HCT116 (cell line): ENCODE data around the gene SPRED1. TPM values are rescaled to one million over a fixed set of nuclear protein-coding genes. Genes with fewer than 3 reads are reported as not detected.

Experiments used
- ATAC-seq: fragments of 200-7000 bp; cut with Tn5 transposase; 2 replicates; pipeline ENCODE4 v1.9.1; 2020; ENCODE audit warnings: mild to moderate bottlenecking, moderate library complexity
- BruUV-seq: library from RNA; stranded (reverse); fragments of 400-500 nt; replicated peaks from 2 replicates; lab custom pipeline; 2021; lab: Mats Ljungman, UMichigan
- CTCF ChIA-PET: fragments of 300-600 bp; sonication (Branson Sonifier 250); formaldehyde crosslinking; loops from one replicate; lab custom pipeline; 2021; ENCODE audit warnings: antibody characterized with exemption; lab: Charles Lee
- POLR2A ChIA-PET: fragments of 300-600, 350-600 bp; sonication (Branson Sonifier 250); formaldehyde crosslinking; loops from one replicate; lab custom pipeline; 2021; ENCODE audit warnings: antibody characterized with exemption; lab: Charles Lee
- RAD21 ChIA-PET, 2 experiments: fragments of 300-600 bp; sonication (Branson Sonifier 250); formaldehyde crosslinking; loops; one replicate each; lab custom pipeline; 2023; ENCODE audit warnings: low total read pairs in 2 of 2; ENCODE audit not compliant: uncharacterized antibody in 2 of 2, unreplicated experiment in 2 of 2, low non-redundant PET in 1 of 2; lab: Charles Lee
- DNase-seq: peaks from one replicate; pipeline ENCODE4 v3.0.0-alpha.2; 2010; ENCODE audit warnings: low read depth, low spot score
- H2AFZ ChIP-seq: fragments of 200-600 bp; shearing (Covaris generic), sonication (generic); 2 replicates; pipeline ENCODE4 v1.6.1; 2017; ENCODE audit warnings: low read depth, mixed run types, mixed read lengths, antibody characterized with exemption, low read length; ENCODE audit not compliant: poor library complexity, severe bottlenecking
- H3K27ac ChIP-seq: 2 replicates; pipeline ENCODE4 v1.5.1; 2012; ENCODE audit warnings: low read depth, low read length
- H3K27me3 ChIP-seq: fragments of 200-600 bp; sonication (generic); 2 replicates; pipeline ENCODE4 v1.6.1; 2016; ENCODE audit warnings: mixed run types, low read length, mixed read lengths; ENCODE audit not compliant: insufficient read depth
- H3K36me3 ChIP-seq, 2 experiments: fragments of 200-500 bp in 1 of 2; fragments of 200-600 bp in 1 of 2; sonication (Bioruptor generic) in 1 of 2; sonication (generic) in 1 of 2; 2 replicates each; pipeline versions ENCODE4 v1.5.1 to v1.6.1; 2014 to 2016; ENCODE audit warnings: low read length in 2 of 2, inconsistent platforms in 1 of 2, mixed read lengths in 1 of 2, mixed run types in 1 of 2; ENCODE audit not compliant: insufficient read depth in 2 of 2, control insufficient read depth in 1 of 2
- H3K4me1 ChIP-seq, 2 experiments: fragments of 200-600 bp in 1 of 2; sonication (generic) in 1 of 2; 2 replicates each; pipeline versions ENCODE4 v1.5.1 to v1.6.1; 2012 to 2017; ENCODE audit warnings: low read length in 2 of 2, inconsistent platforms in 1 of 2, mild to moderate bottlenecking in 1 of 2, mixed read lengths in 1 of 2, mixed run types in 1 of 2, moderate library complexity in 1 of 2; ENCODE audit not compliant: insufficient read depth in 2 of 2, control insufficient read depth in 1 of 2
- H3K4me2 ChIP-seq: fragments of 200-600 bp; sonication (generic); 2 replicates; pipeline ENCODE4 v1.6.1; 2017; ENCODE audit warnings: mixed run types, low read length, mixed read lengths
- H3K4me3 ChIP-seq, 2 experiments: fragments of 200-600 bp in 1 of 2; sonication (generic) in 1 of 2; replicated peaks in 1 of 2; 2 replicates each; pipeline ENCODE4 v1.5.1; 2011 to 2016; ENCODE audit warnings: low read length in 2 of 2, control low read depth in 1 of 2, low read depth in 1 of 2, mild to moderate bottlenecking in 1 of 2, mixed read lengths in 1 of 2, mixed run types in 1 of 2
- H3K79me2 ChIP-seq: fragments of 200-600 bp; sonication (generic); 2 replicates; pipeline ENCODE4 v1.6.1; 2017; ENCODE audit warnings: mild to moderate bottlenecking, mixed run types, low read length, moderate library complexity, mixed read lengths; ENCODE audit not compliant: insufficient read depth
- H3K9ac ChIP-seq: fragments of 200-600 bp; sonication (generic); 2 replicates; pipeline ENCODE4 v1.6.1; 2016; ENCODE audit warnings: low read length, mixed read lengths
- H3K9me2 ChIP-seq: fragments of 200-600 bp; sonication (generic), shearing (Covaris generic); 2 replicates; pipeline ENCODE4 v1.6.1; 2017; ENCODE audit warnings: mixed run types, mild to moderate bottlenecking, moderate library complexity; ENCODE audit not compliant: insufficient read depth
- H3K9me3 ChIP-seq, 2 experiments: fragments of 200-500 bp in 1 of 2; fragments of 200-600 bp in 1 of 2; sonication (Bioruptor generic) in 1 of 2; sonication (generic) in 1 of 2; 2 replicates each; pipeline ENCODE4 v1.6.1; 2014 to 2017; ENCODE audit warnings: low read length in 2 of 2, mixed read lengths in 2 of 2, inconsistent platforms in 1 of 2, low read depth in 1 of 2, mild to moderate bottlenecking in 1 of 2, mixed run types in 1 of 2, moderate library complexity in 1 of 2; ENCODE audit not compliant: control insufficient read depth in 1 of 2, insufficient read depth in 1 of 2
- H4K20me1 ChIP-seq: fragments of 200-600 bp; sonication (generic), shearing (Covaris generic); 2 replicates; pipeline ENCODE4 v1.6.1; 2017; ENCODE audit warnings: mixed run types, mild to moderate bottlenecking, moderate library complexity; ENCODE audit not compliant: insufficient read depth
- EZH2phosphoT487 ChIP-seq: fragments of 200-600 bp; IDR thresholded peaks from 2 replicates; pipeline ENCODE4 v1.6.1; 2018; ENCODE audit warnings: antibody characterized with exemption, borderline replicate concordance
- POLR2A ChIP-seq: IDR thresholded peaks from 2 replicates; pipeline ENCODE4 v1.7.0; 2011; ENCODE audit warnings: borderline replicate concordance; ENCODE audit not compliant: insufficient read depth, insufficient read length; ENCODE audit errors: extremely low read depth
- RAD21 ChIP-seq: IDR thresholded peaks from 2 replicates; pipeline ENCODE4 v1.6.1; 2012; ENCODE audit warnings: low read depth, mild to moderate bottlenecking
- SRF ChIP-seq: IDR thresholded peaks from 2 replicates; pipeline ENCODE4 v1.6.1; 2012; ENCODE audit warnings: low read depth
- TCF7L2 ChIP-seq: IDR thresholded peaks from 2 replicates; pipeline ENCODE4 v1.7.0; 2011; ENCODE audit warnings: borderline replicate concordance, inconsistent platforms; ENCODE audit not compliant: insufficient read depth, insufficient read length; ENCODE audit errors: extremely low read depth
- ZNF274 ChIP-seq: fragments of 200-500 bp; sonication (Bioruptor generic); IDR thresholded peaks from 2 replicates; pipeline ENCODE4 v1.6.1; 2014; ENCODE audit warnings: mild to moderate bottlenecking, low read depth, low read length, inconsistent platforms
- intact Hi-C: fragments of 100-400 bp; cut with micrococcal nuclease; formaldehyde crosslinking; loops from 2 replicates; pipeline ENCODE4 v1.10.0; 2022
- total RNA-seq: library from RNA; stranded (reverse); gene quantifications from one replicate; pipeline ENCODE4 v1.2.1, GENCODE V29; 2021; ENCODE audit not compliant: unreplicated experiment
- TF ChIP-seq, protein P1 (sequence below), 3 experiments: fragments of 200-600 bp in 1 of 3; sonication (generic) in 1 of 3; IDR thresholded peaks in 2 of 3; conservative IDR thresholded peaks in 1 of 3; 2 replicates each; pipeline ENCODE4 v1.5.1; 2012 to 2017; ENCODE audit warnings: low read depth in 2 of 3, low read length in 2 of 3, antibody characterized with exemption in 1 of 3, borderline replicate concordance in 1 of 3, control low read depth in 1 of 3, mild to moderate bottlenecking in 1 of 3, mixed read lengths in 1 of 3, mixed run types in 1 of 3, moderate library complexity in 1 of 3; ENCODE audit not compliant: insufficient read depth in 1 of 3
- TF ChIP-seq, protein P2 (sequence below): IDR thresholded peaks from 2 replicates; pipeline ENCODE4 v1.6.1; 2012; ENCODE audit warnings: low read depth

SPRED1 gene
- total RNA-seq, 1 experiment from 2014 or later = 24.7 TPM

DNA sequence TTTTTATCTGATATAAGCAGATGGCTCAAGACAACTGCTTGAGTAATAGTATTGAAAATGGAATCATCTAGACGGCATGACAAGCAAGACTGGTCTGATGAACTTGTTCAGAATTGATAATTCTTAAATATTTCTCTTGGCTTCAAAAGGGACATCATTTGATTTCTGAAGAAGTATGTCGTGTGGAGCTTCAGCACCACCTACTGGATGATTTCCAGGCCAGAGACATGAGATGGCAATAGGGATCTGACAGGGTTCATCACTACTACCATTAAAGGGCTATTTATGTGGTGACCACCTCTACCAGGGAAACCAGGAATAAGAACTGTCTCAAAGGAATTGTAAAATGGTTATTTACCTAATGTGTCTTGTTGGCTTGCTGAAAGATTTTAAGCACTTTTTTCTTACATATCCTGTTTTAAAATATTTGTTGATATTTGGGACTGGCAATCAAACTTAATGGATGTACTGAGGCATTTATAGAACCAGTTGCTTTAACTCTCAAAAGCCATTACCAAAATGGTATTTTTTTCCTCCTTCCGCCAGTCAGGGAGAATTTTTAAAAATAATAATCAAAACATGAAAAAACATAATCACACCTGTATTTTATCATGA, 101.8 kb downstream of the SPRED1 start:
- no TSS peak for BruUV-seq
- Histone ChIP-seq H3K79me2 (no peaks in the 10 kb centered on the region), H2AFZ (no peak overlapping the region), H3K4me1 (no peaks in the 10 kb centered on the region), H3K9me3 (no peaks in the 10 kb centered on the region), H3K27me3 (no peaks in the 10 kb centered on the region), H3K36me3 (peaks cover 12 to 20% of the 10 kb centered on the region in 2 experiments; a peak in 2 of 4 replicates), H3K27ac (no peak overlapping the region), H3K4me3 (no peak overlapping the region), H3K9me2 (no peaks in the 10 kb centered on the region), H3K9ac (no peak overlapping the region), H4K20me1 (no peaks in the 10 kb centered on the region), H3K4me2 (no peak overlapping the region)
- TF ChIP-seq ZNF274 (no peak), TCF7L2 (no peak), RAD21 (peak; percentile 75), POLR2A (no peak), SRF (no peak), EZH2phosphoT487 (no peak)
- TF ChIP-seq, protein P1, sequence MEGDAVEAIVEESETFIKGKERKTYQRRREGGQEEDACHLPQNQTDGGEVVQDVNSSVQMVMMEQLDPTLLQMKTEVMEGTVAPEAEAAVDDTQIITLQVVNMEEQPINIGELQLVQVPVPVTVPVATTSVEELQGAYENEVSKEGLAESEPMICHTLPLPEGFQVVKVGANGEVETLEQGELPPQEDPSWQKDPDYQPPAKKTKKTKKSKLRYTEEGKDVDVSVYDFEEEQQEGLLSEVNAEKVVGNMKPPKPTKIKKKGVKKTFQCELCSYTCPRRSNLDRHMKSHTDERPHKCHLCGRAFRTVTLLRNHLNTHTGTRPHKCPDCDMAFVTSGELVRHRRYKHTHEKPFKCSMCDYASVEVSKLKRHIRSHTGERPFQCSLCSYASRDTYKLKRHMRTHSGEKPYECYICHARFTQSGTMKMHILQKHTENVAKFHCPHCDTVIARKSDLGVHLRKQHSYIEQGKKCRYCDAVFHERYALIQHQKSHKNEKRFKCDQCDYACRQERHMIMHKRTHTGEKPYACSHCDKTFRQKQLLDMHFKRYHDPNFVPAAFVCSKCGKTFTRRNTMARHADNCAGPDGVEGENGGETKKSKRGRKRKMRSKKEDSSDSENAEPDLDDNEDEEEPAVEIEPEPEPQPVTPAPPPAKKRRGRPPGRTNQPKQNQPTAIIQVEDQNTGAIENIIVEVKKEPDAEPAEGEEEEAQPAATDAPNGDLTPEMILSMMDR (IDR thresholded peaks at IDR 0.05 in 2 of 3, conservative IDR thresholded peaks at IDR 0.05 in 1 of 3; ENCODE audit: borderline replicate concordance in 1 of 3, insufficient read depth in 1 of 3, low read depth in 2 of 3, low read length in 2 of 3) = peak; percentile 41 to 87 (median 77); a peak in 5 of 6 replicates
- TF ChIP-seq, protein P2, sequence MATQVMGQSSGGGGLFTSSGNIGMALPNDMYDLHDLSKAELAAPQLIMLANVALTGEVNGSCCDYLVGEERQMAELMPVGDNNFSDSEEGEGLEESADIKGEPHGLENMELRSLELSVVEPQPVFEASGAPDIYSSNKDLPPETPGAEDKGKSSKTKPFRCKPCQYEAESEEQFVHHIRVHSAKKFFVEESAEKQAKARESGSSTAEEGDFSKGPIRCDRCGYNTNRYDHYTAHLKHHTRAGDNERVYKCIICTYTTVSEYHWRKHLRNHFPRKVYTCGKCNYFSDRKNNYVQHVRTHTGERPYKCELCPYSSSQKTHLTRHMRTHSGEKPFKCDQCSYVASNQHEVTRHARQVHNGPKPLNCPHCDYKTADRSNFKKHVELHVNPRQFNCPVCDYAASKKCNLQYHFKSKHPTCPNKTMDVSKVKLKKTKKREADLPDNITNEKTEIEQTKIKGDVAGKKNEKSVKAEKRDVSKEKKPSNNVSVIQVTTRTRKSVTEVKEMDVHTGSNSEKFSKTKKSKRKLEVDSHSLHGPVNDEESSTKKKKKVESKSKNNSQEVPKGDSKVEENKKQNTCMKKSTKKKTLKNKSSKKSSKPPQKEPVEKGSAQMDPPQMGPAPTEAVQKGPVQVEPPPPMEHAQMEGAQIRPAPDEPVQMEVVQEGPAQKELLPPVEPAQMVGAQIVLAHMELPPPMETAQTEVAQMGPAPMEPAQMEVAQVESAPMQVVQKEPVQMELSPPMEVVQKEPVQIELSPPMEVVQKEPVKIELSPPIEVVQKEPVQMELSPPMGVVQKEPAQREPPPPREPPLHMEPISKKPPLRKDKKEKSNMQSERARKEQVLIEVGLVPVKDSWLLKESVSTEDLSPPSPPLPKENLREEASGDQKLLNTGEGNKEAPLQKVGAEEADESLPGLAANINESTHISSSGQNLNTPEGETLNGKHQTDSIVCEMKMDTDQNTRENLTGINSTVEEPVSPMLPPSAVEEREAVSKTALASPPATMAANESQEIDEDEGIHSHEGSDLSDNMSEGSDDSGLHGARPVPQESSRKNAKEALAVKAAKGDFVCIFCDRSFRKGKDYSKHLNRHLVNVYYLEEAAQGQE = no peak
- DNase-seq (peak; percentile 65), ATAC-seq (peak; percentile 78)
- ChIA-PET POLR2A (no interaction called here), CTCF (no interaction called here), RAD21 (interaction anchor here in 1 of 2 experiments (0.6 kb wide), 1 partner anchor 349 kb away, joined by 6 read pairs; no protein-coding TSS in a partner anchor)
- intact Hi-C loops = loop anchor here (1.0 to 10.0 kb wide), 3 partner anchors 330 to 360 kb away; no protein-coding TSS in a partner anchor
